Hepatocyte (in vitro differentiated cells): Measurements from ENCODE around the gene TMC1.

ENCODE experiments used
- CTCF ChIP-seq: fragments of 200-600 bp; sonication (generic); IDR thresholded peaks from 2 replicates; pipeline ENCODE4 v1.5.1; 2016; ENCODE audit warnings: antibody characterized with exemption, mild to moderate bottlenecking; ENCODE audit not compliant: poor library complexity
- EZH2phosphoT487 ChIP-seq: fragments of 200-600 bp; sonication (generic); IDR thresholded peaks from one replicate; pipeline ENCODE4 v1.6.1; 2018; ENCODE audit warnings: antibody characterized with exemption, mild to moderate bottlenecking, low read depth, moderate library complexity; ENCODE audit not compliant: unreplicated experiment, severe bottlenecking

DNA sequence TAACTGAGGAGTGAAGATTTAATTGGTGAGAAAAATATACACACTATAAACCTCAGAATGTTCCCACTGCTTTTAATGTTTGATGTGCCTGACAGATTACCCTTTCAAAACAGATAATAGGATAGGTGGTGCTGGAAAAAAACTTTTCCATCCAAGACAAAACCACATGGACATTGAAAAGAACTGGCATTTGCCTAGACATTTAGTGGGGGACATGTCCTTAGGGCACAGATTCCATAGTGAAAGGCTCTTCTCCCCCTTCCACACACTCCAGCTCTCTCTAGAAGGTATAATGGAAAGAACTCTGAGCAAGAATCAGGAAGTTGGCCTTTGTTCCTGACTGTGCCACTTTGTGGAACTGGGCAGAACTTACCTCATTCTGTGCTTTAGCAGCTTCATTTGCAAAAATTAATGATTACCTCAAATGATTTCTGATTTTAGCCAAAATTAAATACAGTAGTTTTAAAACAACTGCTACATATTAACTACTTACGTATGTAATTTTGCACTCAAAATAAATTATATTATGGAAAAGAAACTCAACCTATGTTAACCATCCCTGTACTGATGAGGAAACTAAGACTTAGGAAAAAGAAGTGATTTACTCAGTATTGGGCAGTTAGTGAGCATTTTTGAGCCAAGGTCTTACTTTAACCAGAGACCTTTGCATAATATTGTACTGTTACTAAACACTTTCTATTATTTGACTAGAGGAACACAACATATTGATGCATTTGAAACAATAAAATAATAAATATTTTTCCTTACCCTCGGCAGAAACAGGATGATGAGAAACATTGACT, 43.3 kb downstream of the TMC1 start:
- TF ChIP-seq CTCF (no peak), EZH2phosphoT487 (no peak)
